ENCODE results near the gene PELI2.

The PELI2 gene

DNA sequence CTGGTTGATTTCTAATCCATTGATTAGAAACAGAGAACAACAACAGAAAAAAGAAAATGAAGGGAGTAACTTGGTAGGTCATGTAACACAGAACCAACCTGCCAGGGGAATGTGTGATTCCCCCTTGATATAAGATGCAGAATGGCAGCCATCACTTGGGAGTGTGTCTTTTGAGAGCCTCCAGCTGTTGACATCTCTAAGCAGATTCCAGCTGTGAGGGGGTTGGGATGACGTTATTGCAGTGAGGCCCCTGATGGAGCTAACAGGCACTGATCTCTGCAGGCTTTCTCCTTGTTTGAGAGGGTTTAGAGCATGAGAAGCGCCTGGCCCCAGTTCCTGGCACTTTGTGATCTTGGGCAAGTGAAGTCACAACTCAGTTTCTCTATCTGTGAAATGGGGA is 124.9 kb downstream of the PELI2 start:
- in situ Hi-C loops (cut with HindIII; ENCODE audit: low sequenced_read_pairs): no loop called here
- TF ChIP-seq, protein P1, sequence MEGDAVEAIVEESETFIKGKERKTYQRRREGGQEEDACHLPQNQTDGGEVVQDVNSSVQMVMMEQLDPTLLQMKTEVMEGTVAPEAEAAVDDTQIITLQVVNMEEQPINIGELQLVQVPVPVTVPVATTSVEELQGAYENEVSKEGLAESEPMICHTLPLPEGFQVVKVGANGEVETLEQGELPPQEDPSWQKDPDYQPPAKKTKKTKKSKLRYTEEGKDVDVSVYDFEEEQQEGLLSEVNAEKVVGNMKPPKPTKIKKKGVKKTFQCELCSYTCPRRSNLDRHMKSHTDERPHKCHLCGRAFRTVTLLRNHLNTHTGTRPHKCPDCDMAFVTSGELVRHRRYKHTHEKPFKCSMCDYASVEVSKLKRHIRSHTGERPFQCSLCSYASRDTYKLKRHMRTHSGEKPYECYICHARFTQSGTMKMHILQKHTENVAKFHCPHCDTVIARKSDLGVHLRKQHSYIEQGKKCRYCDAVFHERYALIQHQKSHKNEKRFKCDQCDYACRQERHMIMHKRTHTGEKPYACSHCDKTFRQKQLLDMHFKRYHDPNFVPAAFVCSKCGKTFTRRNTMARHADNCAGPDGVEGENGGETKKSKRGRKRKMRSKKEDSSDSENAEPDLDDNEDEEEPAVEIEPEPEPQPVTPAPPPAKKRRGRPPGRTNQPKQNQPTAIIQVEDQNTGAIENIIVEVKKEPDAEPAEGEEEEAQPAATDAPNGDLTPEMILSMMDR (IDR thresholded peaks at IDR 0.05; ENCODE audit: low read depth, low read length, missing control alignments): no peak
- no peak overlapping the region for H3K4me3 ChIP-seq (ENCODE audit: low read depth, low read length)
- DNase-seq (ENCODE audit: low read depth): no peak

DNA sequence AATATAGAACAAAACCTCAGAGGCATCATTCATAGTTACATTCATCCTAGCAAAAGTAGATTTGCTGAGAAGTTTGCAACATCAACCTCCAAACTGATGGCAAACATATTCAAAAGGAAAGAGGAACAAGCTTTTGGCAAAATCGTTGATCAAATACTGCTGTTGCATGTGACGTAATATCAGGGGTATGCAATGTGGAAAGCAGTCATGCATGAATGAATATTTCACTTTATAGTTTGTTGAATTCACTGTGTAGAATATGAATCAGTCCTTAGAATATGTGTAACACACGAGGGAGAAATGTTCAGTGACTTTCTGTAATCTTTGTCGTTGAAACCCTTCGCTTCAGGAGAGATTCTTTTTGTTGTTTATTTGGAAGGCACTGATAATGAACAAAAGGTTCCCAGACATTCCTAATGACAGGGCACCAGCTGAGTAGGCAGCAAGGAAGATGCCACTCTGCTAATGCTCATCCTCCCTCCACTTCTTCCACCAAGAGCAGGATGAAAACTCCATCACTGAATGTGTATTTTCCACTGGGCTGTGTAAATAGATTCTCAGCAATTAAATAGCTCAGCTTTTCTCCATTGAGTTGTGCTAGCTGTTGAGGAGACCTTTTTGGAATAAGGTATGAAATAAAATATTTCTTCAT is 126.1 kb downstream of the PELI2 start:
- in situ Hi-C loops (cut with HindIII; ENCODE audit: low sequenced_read_pairs): no loop called here
- no peak overlapping the region for H3K4me3 ChIP-seq (ENCODE audit: low read depth, low read length)
- TF ChIP-seq, protein P1 (IDR thresholded peaks at IDR 0.05; ENCODE audit: low read depth, low read length, missing control alignments): no peak
- DNase-seq (ENCODE audit: low read depth): peak; percentile 80

DNA sequence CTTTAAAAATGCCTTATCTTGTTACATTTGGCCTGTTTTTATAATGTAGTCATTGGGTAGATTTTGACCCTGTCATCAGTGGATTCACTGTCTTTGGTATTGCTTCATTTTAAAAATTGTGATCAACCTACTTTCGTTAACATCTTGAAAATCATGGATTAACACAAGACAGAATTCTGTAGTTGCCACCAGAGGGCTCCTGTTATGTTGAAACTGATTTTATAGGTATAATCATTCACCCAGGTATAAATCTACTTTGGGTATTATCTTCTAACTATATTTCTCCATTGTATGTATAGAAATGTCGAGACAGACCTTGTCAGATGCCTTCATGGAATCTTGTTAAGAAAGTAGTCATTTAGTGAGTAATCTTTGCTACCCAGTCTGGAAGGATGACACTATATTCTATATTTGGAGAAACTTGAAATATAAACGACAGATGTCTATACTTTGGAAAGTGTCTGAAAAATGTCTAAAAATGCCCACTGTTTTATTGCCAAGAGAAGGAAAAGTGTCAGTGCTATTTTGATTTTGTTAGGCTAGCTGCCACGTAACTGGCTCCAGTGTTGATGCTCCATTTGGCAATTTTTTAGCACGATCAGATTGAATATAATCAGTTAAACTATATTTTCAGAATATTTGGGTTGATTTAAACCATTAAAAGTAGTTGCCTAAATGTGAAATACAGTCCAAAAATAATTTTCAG is 129.4 kb downstream of the PELI2 start:
- no peak overlapping the region for H3K4me3 ChIP-seq (ENCODE audit: low read depth, low read length)
- no peak for DNase-seq (ENCODE audit: low read depth)
- TF ChIP-seq, protein P1 (IDR thresholded peaks at IDR 0.05; ENCODE audit: low read depth, low read length, missing control alignments): peak; percentile 31
- in situ Hi-C loops (cut with HindIII; ENCODE audit: low sequenced_read_pairs): no loop called here

DNA sequence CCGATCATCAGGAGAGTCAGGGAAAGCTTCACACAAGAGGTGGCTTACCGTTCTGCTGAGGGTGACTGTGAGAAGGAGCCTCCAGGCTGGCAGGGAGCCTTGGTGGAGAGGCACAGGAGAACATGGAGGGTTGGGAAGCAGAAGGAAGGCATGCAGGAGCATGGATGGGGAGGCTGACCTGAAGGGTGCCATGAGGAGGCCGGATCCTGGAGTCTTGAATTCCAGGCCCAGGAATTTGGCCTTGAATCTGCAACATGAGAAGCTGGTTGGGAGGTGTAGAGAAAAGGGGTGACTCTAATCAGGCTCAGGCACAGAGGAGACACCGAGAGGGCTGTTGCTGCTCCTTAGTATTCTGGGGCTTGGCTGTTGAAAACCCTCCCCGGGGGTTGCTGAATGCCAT is 130.2 kb downstream of the PELI2 start:
- TF ChIP-seq, protein P1 (IDR thresholded peaks at IDR 0.05; ENCODE audit: low read depth, low read length, missing control alignments): no peak
- no peak for DNase-seq (ENCODE audit: low read depth)
- H3K4me3 ChIP-seq (ENCODE audit: low read depth, low read length): no peak overlapping the region
- in situ Hi-C loops (cut with HindIII; ENCODE audit: low sequenced_read_pairs): no loop called here

DNA sequence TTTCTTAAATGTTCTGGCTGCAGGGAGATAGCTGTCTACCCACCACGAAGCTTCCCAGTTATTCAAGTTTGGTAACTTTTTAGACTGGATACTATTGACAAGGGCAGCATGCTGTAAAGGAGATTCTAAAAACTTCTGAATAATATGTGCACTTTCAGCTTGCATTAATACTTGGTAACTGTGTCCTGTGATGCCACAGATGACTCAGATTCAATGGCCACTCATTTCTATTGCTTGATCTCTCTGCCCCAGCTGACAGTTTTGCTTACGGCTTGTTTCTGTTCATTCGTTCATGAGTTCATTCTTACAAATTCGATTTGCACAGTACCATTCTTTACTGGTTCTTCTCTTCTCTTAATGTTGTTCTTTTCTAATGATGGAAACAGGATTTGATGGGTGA is 142.8 kb downstream of the PELI2 start:
- TF ChIP-seq, protein P1 (IDR thresholded peaks at IDR 0.05; ENCODE audit: low read depth, low read length, missing control alignments): no peak
- in situ Hi-C loops (cut with HindIII; ENCODE audit: low sequenced_read_pairs): no loop called here
- DNase-seq (ENCODE audit: low read depth): no peak
- no peak overlapping the region for H3K4me3 ChIP-seq (ENCODE audit: low read depth, low read length)

DNA sequence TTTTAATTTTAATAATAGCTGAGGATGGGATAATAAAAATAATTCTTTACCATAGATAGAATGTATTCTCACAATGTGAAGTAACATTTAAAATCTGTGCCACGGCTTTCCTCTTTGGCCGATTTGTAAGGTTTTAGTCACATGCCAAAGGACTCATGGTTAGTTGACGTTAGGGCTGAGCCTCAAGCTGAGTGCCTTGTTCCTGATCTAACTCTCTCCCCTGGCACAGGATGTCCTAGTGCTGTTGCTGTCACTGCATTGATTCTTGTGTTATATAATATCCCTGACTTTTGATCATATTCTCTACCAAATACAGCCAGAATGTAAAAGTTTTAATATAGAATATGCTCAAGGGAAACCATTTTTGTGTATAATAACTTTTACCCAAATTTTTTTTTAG is 144.3 kb downstream of the PELI2 start:
- in situ Hi-C loops (cut with HindIII; ENCODE audit: low sequenced_read_pairs): no loop called here
- TF ChIP-seq, protein P1 (IDR thresholded peaks at IDR 0.05; ENCODE audit: low read depth, low read length, missing control alignments): no peak
- H3K4me3 ChIP-seq (ENCODE audit: low read depth, low read length): no peak overlapping the region
- DNase-seq (ENCODE audit: low read depth): no peak
